ENCODE measurements around the gene CD47. TPM values are rescaled to one million over a fixed set of nuclear protein-coding genes. Genes with fewer than 3 reads are reported as not detected.

CD47 gene
- total RNA-seq, 2 experiments from 2014 or later, result 122 to 124 TPM

GRCh38 chr3:108044699-108045098 is 46.1 kb downstream of the CD47 start:
- H3K36me3 Mint-ChIP-seq, result peaks cover 33% of the 10 kb centered on the region
- ChIA-PET CTCF (no interaction called here), POLR2A (no interaction called here)
- H3K27ac Mint-ChIP-seq, result peak overlapping the region; percentile 34
- no peaks in the 10 kb centered on the region for H3K9me3 Mint-ChIP-seq
- no peak overlapping the region for H3K4me3 Mint-ChIP-seq
- peaks cover 11% of the 10 kb centered on the region for H3K4me1 Mint-ChIP-seq (ENCODE audit: low read depth)
- intact Hi-C loops (cut with micrococcal nuclease), result no loop called here
- no peaks in the 10 kb centered on the region for H3K27me3 Mint-ChIP-seq
- DNase-seq, result no peak

DNA sequence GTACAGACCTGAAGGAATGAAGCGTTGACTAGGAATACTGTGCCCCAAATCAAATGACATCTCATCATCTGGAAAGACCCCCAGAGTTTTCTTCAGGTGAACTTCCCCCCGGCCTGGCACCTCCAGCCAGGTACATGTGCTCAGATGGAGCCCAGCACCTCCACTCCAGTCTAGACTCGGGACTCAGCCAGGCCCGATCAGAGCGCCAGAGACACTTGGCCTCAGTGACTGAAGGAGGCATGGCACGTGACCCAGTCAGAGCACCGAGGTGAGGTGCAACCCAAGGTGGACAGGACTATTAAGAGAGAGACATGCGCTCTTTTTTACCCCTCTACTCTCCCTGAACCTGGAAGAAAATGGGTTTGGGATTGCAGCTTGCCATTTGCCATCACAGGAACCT is 48.5 kb downstream of the CD47 start:
- no peaks in the 10 kb centered on the region for H3K9me3 Mint-ChIP-seq
- H3K4me1 Mint-ChIP-seq (ENCODE audit: low read depth), result peaks cover 2% of the 10 kb centered on the region
- DNase-seq, result no peak
- intact Hi-C loops (cut with micrococcal nuclease), result no loop called here
- H3K27me3 Mint-ChIP-seq, result no peaks in the 10 kb centered on the region
- no peak overlapping the region for H3K27ac Mint-ChIP-seq
- H3K36me3 Mint-ChIP-seq, result peaks cover 27% of the 10 kb centered on the region
- ChIA-PET CTCF (no interaction called here), POLR2A (interaction anchor here (1.1 kb wide), 1 partner anchor 81 kb away, joined by 3 read pairs; no protein-coding TSS in a partner anchor)
- no peak overlapping the region for H3K4me3 Mint-ChIP-seq

- Mint-ChIP-seq H3K27me3 (no peaks in the 10 kb centered on the region), H3K27ac (no peak overlapping the region), H3K4me1 (ENCODE audit: low read depth) (peaks cover 2% of the 10 kb centered on the region), H3K9me3 (no peaks in the 10 kb centered on the region), H3K4me3 (no peak overlapping the region), H3K36me3 (peaks cover 26% of the 10 kb centered on the region)
- intact Hi-C loops (cut with micrococcal nuclease), result no loop called here
- no peak for DNase-seq
- CTCF ChIA-PET, result interaction anchor here (1.0 kb wide), 1 partner anchor 38 kb away, joined by 3 read pairs; no protein-coding TSS in a partner anchor
- POLR2A ChIA-PET, result no interaction called here
These were observed 49.6 kb downstream of the CD47 start for GRCh38 chr3:108041253-108041652.

DNA sequence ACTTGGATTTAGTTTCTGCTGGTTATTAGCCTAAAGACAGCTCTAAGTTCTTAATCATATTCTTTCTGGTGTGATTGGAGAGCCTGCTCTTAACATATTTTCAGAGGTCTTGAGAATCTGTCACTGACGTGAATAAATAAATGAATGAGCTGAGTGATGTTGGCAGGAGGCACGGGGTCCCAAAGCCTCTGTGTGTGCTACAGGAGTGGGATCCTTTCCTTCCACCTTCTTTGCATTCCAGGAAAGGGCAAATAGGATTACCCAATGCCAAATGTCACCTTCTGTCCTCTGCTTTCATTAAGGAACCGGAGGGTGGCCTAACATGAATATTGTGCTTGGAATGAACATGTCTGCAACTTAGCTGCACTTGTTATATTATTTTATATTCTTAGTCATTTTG is 53.1 kb downstream of the CD47 start:
- Mint-ChIP-seq H3K9me3 (no peaks in the 10 kb centered on the region), H3K4me1 (ENCODE audit: low read depth) (peaks cover 10% of the 10 kb centered on the region), H3K36me3 (peaks cover 24% of the 10 kb centered on the region), H3K27me3 (no peaks in the 10 kb centered on the region), H3K4me3 (no peak overlapping the region), H3K27ac (no peak overlapping the region)
- intact Hi-C loops (cut with micrococcal nuclease), result no loop called here
- DNase-seq, result no peak
- ChIA-PET POLR2A (no interaction called here), CTCF (interaction anchor here (0.6 kb wide), 1 partner anchor 157 kb away, joined by 5 read pairs; no protein-coding TSS in a partner anchor)

GRCh38 chr3:108036984-108037741 is 53.7 kb downstream of the CD47 start:
- ChIA-PET CTCF (interaction anchor here (0.6 kb wide), 1 partner anchor 157 kb away, joined by 5 read pairs; no protein-coding TSS in a partner anchor), POLR2A (no interaction called here)
- Mint-ChIP-seq H3K27ac (no peak overlapping the region), H3K4me1 (ENCODE audit: low read depth) (peaks cover 10% of the 10 kb centered on the region), H3K27me3 (no peaks in the 10 kb centered on the region), H3K4me3 (no peak overlapping the region), H3K36me3 (peaks cover 21% of the 10 kb centered on the region), H3K9me3 (no peaks in the 10 kb centered on the region)
- intact Hi-C loops (cut with micrococcal nuclease), result no loop called here
- DNase-seq, result no peak

DNA sequence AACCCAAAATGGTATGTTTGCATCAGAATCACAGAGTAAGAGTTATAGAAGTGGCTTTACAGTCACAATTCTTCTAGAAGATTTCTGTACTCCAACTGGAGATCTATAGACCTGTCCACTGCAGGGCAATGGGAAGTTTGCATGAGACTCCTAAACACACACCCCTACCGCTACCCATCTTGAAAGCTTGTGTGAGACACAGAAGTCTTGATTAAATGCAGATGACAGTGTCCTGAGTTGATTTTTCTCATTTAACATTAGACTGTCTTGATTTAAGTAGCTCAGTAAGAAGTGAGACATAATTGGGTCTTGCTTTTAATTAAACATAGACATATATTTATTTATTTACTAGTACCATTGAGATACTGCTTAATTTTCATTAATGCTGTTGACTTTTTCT is 54.4 kb downstream of the CD47 start:
- Mint-ChIP-seq H3K9me3 (no peaks in the 10 kb centered on the region), H3K27ac (no peak overlapping the region), H3K36me3 (peaks cover 20% of the 10 kb centered on the region)

GRCh38 chr3:108035751-108036150 is 55.1 kb downstream of the CD47 start:
- H3K4me1 Mint-ChIP-seq (ENCODE audit: low read depth), result peaks cover 10% of the 10 kb centered on the region
- POLR2A ChIA-PET, result no interaction called here
- no peaks in the 10 kb centered on the region for H3K27me3 Mint-ChIP-seq
- H3K27ac Mint-ChIP-seq, result no peak overlapping the region
- intact Hi-C loops (cut with micrococcal nuclease), result no loop called here
- H3K4me3 Mint-ChIP-seq, result no peak overlapping the region
- CTCF ChIA-PET, result no interaction called here
- H3K9me3 Mint-ChIP-seq, result no peaks in the 10 kb centered on the region
- peaks cover 27% of the 10 kb centered on the region for H3K36me3 Mint-ChIP-seq
- no peak for DNase-seq

More for the DNA sequence above, 54.4 kb downstream of the CD47 start:
- ChIA-PET CTCF (interaction anchor here (0.7 kb wide), 1 partner anchor 66 kb away, joined by 3 read pairs; no protein-coding TSS in a partner anchor), POLR2A (no interaction called here)
- Mint-ChIP-seq H3K4me1 (ENCODE audit: low read depth) (peaks cover 10% of the 10 kb centered on the region), H3K27me3 (no peaks in the 10 kb centered on the region), H3K4me3 (no peak overlapping the region)
- intact Hi-C loops (cut with micrococcal nuclease), result no loop called here
- DNase-seq, result no peak

GRCh38 chr3:108031895-108032294 is 58.9 kb downstream of the CD47 start:
- no peaks in the 10 kb centered on the region for H3K27me3 Mint-ChIP-seq
- intact Hi-C loops (cut with micrococcal nuclease), result no loop called here
- no peak for DNase-seq
- peaks cover 5% of the 10 kb centered on the region for H3K9me3 Mint-ChIP-seq
- CTCF ChIA-PET, result no interaction called here
- H3K4me1 Mint-ChIP-seq (ENCODE audit: low read depth), result peaks cover 8% of the 10 kb centered on the region
- no peak overlapping the region for H3K27ac Mint-ChIP-seq
- peaks cover 39% of the 10 kb centered on the region for H3K36me3 Mint-ChIP-seq
- POLR2A ChIA-PET, result no interaction called here
- H3K4me3 Mint-ChIP-seq, result no peak overlapping the region

DNA sequence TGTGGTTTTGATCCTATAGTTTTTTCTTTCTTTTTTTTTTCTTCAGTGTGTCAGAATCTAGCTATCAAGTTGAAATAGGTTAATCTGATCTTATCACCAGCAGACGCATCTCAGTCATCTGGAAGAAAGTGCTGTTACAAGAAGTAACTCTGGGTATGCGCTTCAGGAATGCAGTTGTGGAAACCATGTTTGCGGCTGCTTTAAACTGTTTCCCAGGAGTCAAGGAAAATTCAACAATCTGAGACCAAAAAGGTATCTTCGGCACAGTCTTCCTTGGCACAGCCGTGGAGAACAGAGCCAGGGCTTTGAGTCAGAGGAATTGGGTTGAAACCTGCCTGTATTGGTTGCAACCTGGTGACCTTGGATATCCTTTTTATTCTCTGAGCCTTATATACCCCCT is 59.9 kb downstream of the CD47 start:
- H3K27me3 Mint-ChIP-seq, result no peaks in the 10 kb centered on the region
- ChIA-PET CTCF (no interaction called here), POLR2A (no interaction called here)
- peaks cover 40% of the 10 kb centered on the region for H3K36me3 Mint-ChIP-seq
- no peak overlapping the region for H3K4me3 Mint-ChIP-seq
- intact Hi-C loops (cut with micrococcal nuclease), result no loop called here
- peaks cover 5% of the 10 kb centered on the region for H3K4me1 Mint-ChIP-seq (ENCODE audit: low read depth)
- no peak overlapping the region for H3K27ac Mint-ChIP-seq
- DNase-seq, result no peak
- peaks cover 5% of the 10 kb centered on the region for H3K9me3 Mint-ChIP-seq

DNA sequence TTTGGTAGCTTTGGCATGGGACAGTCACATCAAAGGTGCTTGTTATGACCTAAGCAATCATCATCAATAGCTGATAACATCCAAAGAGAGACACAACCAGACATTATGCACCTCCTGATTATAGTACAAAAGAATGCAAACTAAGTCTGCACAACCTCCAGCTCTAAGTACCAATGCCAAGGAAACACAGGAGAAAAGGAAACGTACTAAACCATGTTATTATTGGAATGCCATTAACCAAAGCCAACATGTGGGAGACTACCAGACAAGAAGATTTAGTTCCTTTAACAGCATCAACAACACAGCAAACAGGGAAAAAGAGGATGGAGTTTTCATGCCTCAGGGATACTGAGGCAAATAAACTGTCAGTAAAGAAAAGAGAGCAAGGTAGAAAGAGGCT is 61.4 kb downstream of the CD47 start:
- CTCF ChIA-PET, result no interaction called here
- H3K4me3 Mint-ChIP-seq, result no peak overlapping the region
- POLR2A ChIA-PET, result no interaction called here
- no peak overlapping the region for H3K27ac Mint-ChIP-seq
- intact Hi-C loops (cut with micrococcal nuclease), result no loop called here
- peaks cover 41% of the 10 kb centered on the region for H3K36me3 Mint-ChIP-seq
- H3K9me3 Mint-ChIP-seq, result peaks cover 5% of the 10 kb centered on the region
- DNase-seq, result no peak
- no peaks in the 10 kb centered on the region for H3K4me1 Mint-ChIP-seq (ENCODE audit: low read depth)
- H3K27me3 Mint-ChIP-seq, result no peaks in the 10 kb centered on the region

- ChIA-PET POLR2A (no interaction called here), CTCF (no interaction called here)
- Mint-ChIP-seq H3K4me3 (no peak overlapping the region), H3K27ac (no peak overlapping the region), H3K36me3 (peaks cover 41% of the 10 kb centered on the region), H3K27me3 (no peaks in the 10 kb centered on the region), H3K9me3 (peaks cover 5% of the 10 kb centered on the region), H3K4me1 (ENCODE audit: low read depth) (no peaks in the 10 kb centered on the region)
- intact Hi-C loops (cut with micrococcal nuclease), result no loop called here
- no peak for DNase-seq
These were observed 61.9 kb downstream of the CD47 start for GRCh38 chr3:108028896-108029295.

- no peak for DNase-seq
- Mint-ChIP-seq H3K4me1 (ENCODE audit: low read depth) (peaks cover 3% of the 10 kb centered on the region), H3K36me3 (peaks cover 18% of the 10 kb centered on the region), H3K27me3 (no peaks in the 10 kb centered on the region), H3K27ac (no peak overlapping the region), H3K9me3 (peaks cover 5% of the 10 kb centered on the region), H3K4me3 (no peak overlapping the region)
- CTCF ChIA-PET, result no interaction called here
- POLR2A ChIA-PET, result no interaction called here
- intact Hi-C loops (cut with micrococcal nuclease), result no loop called here
These were observed 65.7 kb downstream of the CD47 start for GRCh38 chr3:108025177-108025576.

DNA sequence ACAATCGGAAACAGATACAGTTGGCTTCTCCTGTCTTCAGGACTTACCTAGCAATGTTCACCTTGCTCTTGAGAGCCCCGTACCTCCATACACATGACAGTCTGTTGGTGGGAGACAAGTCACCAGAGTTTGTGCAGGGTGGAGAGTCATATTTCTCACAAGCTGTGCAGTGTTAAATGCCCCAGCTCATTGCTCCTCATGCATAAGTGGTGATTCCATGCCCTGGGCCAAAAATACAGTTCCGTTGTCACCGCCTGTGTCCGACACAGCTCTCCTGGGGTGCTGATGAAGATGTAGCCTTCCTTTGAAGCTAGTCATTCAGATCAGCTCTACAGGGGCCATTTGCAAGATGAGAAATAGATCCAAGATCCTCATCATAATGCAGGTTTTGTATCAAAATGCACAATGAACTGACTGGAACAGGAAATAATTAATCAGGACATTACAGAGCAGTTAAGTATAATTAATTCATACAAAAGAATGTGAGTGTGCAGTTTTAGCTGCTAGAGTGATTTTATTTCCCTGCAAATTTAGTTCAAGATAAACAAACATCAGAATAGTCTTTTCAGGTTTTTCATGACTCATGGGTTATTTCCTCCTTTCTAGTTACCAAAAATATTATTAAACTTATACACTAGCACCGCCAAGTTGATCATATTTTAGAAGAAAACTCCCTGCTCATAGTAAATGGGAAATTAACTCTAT is 66.5 kb downstream of the CD47 start:
- H3K27me3 Mint-ChIP-seq, result no peaks in the 10 kb centered on the region
- ChIA-PET CTCF (no interaction called here), POLR2A (no interaction called here)
- peaks cover 5% of the 10 kb centered on the region for H3K9me3 Mint-ChIP-seq
- H3K36me3 Mint-ChIP-seq, result peaks cover 18% of the 10 kb centered on the region
- no peak overlapping the region for H3K4me3 Mint-ChIP-seq
- H3K27ac Mint-ChIP-seq, result no peak overlapping the region
- intact Hi-C loops (cut with micrococcal nuclease), result no loop called here
- no peak for DNase-seq
- H3K4me1 Mint-ChIP-seq (ENCODE audit: low read depth), result peaks cover 3% of the 10 kb centered on the region

All from activated CD4-positive, alpha-beta memory T cell treated with anti-CD3 and anti-CD28 coated beads for 36 hours (primary cell).